GM23248 (cell line): ENCODE data around the gene ENTREP3.

ENCODE experiments used
- EZH2 ChIP-seq: fragments of 200-600 bp; sonication (generic); IDR thresholded peaks from 2 replicates; pipeline ENCODE4 v1.6.1; 2018; ENCODE audit warnings: antibody characterized with exemption, mild to moderate bottlenecking; ENCODE audit not compliant: insufficient read depth, poor library complexity, severe bottlenecking
- EZH2phosphoT487 ChIP-seq: fragments of 200-600 bp; sonication (generic); IDR thresholded peaks from 2 replicates; pipeline ENCODE4 v1.6.1; 2018; ENCODE audit warnings: antibody characterized with exemption, moderate library complexity, mild to moderate bottlenecking, low read depth; ENCODE audit not compliant: insufficient read depth

GRCh38 chr1:155228096-155228427 lies 27.2 kb downstream of the ENTREP3 start:
- no peak for TF ChIP-seq EZH2
- no peak for TF ChIP-seq EZH2phosphoT487
